Nucleus accumbens (tissue), 56 donors: ENCODE results near the gene LMNB1.
"Not testable (repeated sequence)": the region's sequence is repeated elsewhere in the genome, so short reads cannot be mapped to it uniquely, and the experiment has no call there.

Experiments used
- DNase-seq, 56 donors: peaks; one replicate each; lab custom pipeline; 2025; lab: John Stamatoyannopoulos, UW

The LMNB1 gene

DNA sequence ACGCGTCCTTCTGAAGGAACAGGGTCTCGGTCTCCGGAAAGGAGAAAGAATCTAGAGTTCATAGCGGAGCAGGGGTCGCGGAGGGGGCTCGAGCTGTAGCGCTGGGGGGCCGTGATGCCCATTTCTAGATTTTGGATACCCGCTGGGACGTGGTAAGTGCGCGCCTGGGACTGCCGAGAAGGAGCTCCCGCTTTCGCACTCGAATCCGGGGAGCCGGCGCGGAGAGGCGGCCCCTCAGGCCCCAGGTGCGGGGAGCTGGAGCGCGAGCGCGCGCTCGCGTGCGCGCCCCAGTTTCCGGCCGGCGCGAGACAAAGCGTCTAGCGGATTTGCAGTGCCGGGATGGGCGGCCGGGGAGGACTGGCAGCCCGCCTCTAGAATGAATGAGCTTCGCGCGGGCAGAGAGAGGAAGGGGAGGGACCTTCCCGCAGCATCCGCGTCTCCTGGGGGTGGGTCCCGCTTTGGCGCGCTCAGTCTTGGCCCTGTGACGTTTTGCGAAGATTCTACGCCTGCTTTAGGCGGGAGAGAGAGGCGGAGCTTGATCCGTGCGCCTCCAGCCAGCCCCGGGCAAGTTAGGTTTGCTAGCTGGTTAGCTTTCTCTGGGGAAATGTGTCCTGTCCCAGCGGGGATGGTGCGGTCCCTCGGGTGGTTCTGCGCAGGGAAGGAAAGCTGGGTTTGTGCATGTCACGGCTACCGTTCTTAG lies 1.2 kb downstream of the LMNB1 start:
- DNase-seq: peak; percentile 43 to 93 (median 83)

DNA sequence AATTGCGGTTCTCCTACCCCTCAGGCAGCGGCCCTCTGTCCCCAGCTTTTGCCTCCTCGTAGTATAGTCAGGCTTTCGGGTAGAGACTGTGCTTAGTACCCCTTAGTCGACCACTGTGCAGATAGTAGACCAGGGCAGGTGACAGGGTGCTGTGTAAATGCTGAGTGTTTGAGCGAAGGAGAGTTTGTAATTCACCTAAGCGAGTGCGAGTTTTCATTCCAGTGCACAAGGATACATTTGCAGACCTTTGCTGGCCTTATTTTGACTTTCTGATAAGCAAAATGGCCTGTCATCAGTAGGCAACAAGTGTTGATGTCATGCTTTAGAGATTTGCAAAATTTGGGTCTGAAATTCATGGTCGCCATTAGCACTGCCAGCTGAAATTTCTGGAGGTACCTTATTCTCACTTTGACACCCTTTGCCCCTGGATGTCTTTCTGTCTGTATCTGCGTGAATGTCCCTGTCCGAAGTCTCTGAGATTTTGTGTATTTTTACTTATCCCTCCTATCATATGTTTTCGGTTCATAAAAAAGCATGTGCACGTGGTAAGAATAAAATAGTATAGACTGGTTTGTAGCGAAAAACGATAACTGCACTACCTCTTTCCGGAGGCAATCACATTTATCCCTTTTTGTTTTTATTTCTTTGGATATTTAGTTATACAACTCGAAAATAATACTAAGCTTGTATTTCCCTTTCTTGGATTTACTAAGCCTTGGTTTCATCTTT lies 1.9 kb downstream of the LMNB1 start:
- peak in 3 of 56 donors; percentile 35 to 41 (median 41) for DNase-seq

GRCh38 chr5:126780165-126780827 lies 3.4 kb downstream of the LMNB1 start:
- DNase-seq: peak in 36 of 56 donors; percentile 2 to 66 (median 15)

- not testable (repeated sequence) for DNase-seq
Observed at GRCh38 chr5:126788409-126788808, 11.5 kb downstream of the LMNB1 start.

DNA sequence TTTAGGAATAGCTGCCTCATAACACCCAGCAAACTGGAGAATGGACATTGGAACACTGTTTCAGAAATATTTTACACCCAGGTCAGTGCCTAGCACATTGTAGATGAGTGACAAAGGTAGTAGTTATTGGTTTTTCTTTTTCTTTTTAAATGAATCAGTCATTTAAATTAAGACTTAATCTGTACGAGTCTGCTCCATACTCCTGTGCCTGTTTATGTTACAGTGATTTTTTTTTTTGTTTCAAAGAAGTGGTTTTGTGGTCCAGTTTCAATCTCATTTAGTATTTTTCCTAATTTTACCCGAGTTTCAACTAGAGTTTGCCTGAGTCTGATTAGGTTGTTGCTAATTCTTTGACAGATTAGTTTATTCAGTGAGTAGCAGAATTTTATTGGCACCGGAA lies 16.2 kb downstream of the LMNB1 start:
- DNase-seq: no peak

- not testable (repeated sequence) for DNase-seq
Observed at GRCh38 chr5:126793648-126794047, 16.7 kb downstream of the LMNB1 start.

GRCh38 chr5:126794157-126794828 lies 17.4 kb downstream of the LMNB1 start:
- DNase-seq: no peak

DNA sequence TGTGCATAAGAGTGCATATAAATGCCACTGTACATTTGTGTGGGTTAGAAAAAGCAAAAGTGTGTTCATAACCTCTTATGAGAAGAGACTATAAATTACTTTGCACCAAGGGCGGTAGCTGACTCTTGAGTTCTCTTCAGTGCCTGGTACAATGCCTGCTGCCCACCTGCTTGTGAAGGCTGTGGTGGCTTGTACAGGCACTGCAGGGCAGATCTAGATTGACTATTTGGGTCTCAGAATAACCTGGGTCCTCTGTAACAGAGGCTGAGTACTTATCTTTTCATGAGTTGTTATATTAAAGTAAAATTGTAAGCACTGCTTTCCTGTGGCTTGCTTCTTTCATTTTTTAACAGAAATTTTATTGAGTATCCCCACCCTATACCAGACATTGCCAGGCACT lies 22.8 kb downstream of the LMNB1 start:
- DNase-seq: no peak

DNA sequence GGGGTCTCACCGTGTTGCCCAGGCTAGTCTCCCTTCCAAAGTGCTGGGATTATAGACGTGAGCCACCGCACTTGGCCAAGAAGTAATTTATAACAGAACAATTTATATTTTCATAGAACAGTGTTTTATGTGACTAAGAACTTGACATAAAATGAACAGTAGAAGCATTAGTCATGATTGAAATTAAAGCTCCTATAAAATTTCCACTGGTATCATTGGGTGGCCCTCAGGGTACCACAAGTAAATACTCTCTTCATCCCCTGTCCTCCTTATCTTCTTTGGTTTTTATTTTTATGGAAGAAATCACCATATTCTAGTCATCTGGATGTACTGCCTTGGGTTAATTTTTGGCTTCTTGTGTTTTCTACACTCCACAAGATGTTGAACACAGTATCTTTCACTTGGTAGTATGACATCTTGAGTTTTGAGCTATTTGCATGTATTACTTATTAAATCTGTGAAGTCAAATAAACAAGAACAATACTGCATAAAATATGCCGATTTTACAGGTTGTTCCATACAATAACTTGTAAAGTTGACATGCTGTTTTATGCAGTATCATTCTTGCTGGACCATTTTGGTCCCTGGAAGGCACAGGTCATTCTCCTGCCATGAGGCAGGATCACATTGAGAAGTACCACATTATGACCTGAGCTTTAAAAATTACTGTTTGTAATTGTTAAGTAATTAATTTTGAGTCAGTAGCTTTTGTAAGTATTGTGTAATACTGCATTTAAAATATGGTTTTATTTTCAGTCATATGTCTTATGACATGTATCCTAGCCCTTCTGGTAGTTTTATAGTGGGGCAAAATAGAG lies 24.4 kb downstream of the LMNB1 start:
- no peak for DNase-seq

DNA sequence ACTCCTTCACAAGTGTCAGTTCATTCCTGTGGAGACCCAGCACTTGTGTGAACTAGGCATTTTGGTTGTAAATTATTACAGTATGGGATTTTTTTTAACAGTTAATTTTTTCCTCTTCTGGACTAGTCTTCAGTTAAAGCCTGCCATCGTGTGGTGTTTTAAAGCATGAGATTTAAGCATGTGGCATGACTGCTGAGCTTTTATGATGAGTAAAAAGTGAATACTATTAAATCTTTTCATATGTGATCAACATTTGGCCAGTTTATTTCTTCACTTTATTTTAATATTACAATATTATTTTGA lies 25.0 kb downstream of the LMNB1 start:
- DNase-seq: peak in 1 of 56 donors; percentile 2

GRCh38 chr5:126805063-126805462 lies 28.1 kb downstream of the LMNB1 start:
- no peak for DNase-seq

DNA sequence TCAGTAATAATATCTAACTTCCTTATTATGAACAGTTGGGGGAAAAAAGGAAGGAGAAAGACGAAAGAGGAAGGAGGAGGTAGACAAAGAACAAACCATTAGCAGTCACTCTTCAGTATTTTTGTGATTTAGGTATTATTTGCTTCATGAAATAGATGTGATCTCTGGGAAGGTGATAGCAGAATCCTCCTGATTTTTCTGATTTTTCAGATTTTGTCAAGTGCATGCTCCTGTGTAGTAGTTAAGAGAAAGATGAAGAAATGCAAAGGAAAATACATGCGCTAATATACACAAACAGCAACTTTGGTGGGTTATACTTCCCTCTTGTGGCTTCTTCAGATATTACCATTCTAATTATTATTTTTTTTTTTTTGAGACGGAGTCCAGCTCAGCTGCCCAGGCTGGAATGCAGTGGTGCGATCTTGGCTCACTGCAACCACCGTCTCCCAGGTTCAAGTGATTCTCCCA lies 31.6 kb downstream of the LMNB1 start:
- no peak for DNase-seq

GRCh38 chr5:126809916-126810315 lies 33.0 kb downstream of the LMNB1 start:
- DNase-seq: no peak

DNA sequence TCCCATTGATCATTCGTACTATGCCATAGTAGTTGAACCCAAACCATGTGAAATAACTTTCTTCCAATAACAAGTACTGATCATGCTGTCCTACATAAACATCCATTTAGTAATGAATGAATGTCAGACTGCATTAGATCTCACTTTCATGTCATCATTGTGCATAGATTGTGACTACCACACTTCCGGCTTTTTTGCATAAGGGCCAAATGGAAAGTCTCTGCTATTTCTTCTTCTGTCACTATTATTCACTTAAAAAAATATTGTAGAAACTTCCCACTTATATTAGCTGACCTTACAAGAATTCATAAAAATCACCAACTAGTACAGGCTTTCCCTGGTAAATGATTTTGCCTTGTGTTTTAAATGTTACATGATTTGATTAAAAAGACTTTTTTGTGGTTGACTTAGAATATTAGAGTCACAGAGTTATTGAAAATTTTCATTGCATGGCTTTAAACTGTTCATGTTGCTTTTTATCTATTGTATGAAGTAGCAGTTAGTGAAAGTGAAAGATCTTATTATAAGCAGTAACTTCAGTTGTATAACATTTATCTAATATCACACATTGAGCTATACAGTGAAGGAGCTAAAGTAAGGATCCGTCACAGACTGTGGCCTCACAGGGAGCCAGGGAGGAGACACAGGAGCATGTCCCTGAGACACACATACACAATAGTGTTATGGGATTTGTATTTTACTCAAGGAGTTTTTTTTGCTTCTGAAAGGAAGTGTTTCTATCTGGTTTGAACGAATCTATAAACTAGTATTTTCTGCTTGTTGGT lies 33.9 kb downstream of the LMNB1 start:
- DNase-seq: no peak

- DNase-seq: peak in 1 of 56 donors; percentile 19
Observed at GRCh38 chr5:126811515-126812198, 34.7 kb downstream of the LMNB1 start.

GRCh38 chr5:126812199-126812570 lies 35.2 kb downstream of the LMNB1 start:
- DNase-seq: no peak

DNA sequence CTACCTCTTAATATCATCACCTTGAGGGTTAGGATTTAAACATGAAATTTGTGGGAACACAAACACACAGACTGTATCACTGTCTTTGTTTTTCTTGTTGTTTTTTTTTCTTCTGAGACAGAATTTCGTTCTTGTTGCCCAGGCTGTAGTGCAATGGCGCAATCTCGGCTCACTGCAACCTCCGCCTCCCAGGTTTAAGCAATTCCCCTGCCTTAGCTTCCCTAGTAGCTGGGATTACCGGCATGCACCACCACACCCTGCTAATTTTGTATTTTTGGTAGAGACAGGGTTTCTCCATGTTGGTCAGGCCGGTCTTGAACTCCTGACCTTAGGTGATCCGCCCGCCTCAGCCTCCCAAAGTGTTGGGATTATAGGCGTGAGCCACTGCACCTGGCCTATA lies 36.9 kb downstream of the LMNB1 start:
- not testable (repeated sequence) for DNase-seq

- no peak for DNase-seq
Observed at GRCh38 chr5:126814721-126815404, 37.9 kb downstream of the LMNB1 start.
